ENCODE results near the gene MPP1.
A peak's percentile ranks its signal among the peaks of the same experiment; 100 is the strongest.

Gene MPP1

DNA sequence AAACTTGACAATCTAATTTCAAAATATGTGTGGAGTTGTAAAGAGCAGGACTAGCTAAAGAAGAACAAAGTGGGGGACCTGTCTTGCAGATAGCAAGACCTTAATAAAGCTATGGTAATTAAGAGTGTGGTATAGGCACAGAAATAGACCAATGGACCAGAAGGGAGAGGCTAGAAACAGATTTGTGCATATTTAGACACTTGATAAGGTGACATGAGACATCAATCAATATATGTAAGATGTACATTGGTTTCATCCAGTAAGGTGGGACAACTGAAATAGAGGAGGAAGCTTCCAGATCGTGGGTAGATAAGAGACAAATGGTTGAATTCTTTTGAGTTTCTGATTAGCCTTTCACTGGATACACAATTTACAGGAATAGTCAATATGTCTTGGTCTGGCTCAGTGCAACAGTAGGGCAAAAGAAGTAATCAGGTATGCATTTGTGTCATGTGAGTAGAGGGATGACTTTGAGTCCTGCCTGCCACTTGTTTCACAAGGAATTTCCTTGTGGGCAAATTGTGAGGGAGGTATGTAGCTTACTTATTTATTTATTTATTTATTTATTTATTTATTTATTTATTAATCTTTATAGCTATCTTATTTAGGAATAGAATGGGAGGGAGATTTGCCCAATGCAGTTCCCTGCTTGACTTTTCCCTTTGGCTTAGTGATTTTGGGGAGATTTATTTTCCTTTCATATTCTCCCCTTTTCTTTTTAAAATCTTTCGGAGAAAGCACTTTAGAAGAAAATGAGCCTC is 7.2 kb upstream of the MPP1 start:
- no peak for DNase-seq

DNA sequence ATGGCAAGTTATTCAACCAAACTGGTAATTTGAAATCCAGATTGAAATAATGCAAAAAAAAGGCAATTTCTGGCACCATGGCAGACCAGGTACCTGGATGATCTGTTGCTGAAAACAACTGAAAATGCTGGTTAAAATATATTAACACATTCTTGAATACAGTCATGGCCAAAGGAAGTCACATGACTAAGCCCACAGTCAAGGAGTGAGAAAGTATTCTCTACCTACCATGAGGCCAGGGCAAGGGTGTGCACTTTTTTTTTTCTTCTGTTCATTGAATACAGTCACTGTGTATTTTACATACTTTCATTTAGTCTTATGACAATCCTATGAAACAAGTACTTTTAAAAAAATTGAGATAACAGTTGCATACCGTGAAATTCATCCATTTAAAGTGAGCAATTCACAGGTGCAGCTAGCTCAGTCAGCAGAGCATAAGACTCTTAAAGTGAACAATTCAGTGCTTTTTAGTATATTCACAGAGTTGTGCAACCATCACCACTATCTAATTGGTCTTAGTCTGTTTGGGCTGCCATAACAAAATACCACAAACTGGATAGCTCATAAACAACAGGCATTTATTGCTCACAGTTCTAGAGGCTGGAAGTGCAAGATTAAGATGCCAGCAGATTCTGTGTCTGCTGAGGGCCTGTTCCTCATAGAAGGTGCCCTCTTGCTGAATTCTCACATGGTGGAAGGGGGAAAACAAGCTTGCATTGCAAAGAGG is 4.8 kb upstream of the MPP1 start:
- DNase-seq = no peak

DNA sequence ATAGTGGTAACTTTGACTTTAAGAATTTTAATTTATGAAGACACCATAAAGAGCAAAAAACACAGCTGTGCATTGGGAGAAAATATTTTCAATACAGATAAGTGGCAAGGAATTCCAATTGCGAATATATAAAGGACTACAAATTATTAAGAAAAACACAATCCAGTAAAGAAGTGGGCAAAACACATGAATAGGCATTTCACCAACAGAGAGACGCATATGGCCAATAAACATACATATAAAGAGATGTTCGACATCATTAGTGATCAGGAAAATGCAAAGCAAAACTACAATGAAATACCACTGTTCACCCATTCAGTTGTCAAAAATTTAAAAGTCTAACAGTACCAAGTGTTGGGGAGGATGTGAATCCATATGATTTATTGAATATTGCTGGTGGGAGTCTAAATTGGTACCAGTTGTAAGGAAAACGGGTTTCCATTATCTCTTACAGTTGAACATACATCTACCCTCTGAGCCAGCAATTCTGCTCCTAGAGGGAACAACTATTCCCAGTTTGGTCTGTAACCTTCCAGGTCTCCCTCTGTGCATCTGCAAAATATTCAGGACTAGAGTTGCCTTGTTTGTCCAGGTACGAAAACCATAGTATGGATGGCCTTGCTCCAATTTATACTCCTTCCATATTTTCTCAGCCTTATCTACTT is 1.7 kb upstream of the MPP1 start:
- DNase-seq = no peak

DNA sequence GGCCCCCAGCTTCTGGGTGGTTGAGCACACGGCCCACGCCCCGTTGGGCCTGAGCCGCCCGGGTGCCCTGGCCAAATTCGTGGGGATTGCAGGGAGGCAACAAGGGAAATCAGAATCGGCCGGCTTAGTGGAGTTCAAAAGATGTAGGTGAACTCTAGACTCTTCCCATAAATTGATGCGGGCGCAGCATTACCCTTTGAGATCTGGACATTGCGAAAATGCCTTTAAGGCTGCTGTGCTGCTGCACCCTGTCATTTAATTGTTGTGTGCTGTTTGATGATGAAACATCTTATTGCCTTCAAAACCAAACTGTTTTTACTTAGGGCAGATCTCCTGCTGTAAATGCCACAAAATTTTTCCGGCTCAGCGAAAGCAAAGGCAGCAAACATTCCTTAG is 409 bp upstream of the MPP1 start:
- no peak for DNase-seq

DNA sequence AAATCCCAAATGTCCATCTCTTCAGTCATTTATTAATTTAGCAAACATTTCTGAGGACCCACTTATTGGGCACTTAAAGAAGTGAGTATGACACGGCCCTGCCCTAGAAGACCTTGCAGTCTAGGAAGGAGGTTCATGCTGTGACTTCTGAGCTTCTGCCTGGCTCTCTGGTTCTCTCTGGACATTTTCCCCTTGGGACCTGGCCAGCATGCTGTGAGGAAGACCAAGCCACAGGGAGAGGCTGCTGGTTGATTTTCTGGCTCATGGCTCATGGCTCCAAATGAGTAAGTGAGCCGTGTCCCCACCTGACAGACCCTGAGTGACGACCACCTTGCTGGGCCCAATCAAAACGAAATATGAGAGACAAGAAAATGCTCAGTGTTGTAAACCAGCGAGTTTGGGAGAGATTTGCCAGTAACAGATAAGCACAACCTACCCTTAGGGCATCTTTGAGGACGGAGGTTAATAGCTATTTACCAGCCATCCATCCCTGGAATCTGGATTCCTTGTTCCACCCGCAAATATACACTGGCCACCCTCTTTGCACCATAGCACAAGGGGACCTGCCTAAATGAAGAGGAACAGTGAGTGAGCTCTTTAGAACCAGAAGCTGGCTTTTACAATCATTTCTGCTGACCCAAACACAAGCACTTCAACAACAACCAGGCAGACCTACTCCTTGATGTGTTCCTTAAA is 876 bp downstream of the MPP1 start:
- DNase-seq = no peak

DNA sequence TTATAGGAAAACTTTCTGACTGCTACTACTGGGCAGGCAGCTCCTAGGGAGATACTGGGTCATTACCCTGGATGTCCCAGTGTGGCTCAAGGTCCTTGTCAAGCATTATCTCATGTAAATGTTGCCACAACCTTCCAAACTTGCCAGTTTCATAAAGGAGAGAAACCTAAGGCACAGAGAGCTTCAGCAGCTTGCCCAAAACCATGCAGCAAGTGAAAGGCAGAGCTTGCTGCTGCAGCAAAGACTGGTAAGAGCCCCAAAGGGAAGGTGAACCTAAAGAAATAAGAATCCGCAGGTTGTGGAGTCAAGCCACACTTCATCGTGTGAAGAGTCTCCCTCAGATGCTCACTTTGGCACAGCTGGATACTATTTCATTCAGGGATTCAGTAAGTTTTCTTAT is 2.3 kb downstream of the MPP1 start:
- DNase-seq = no peak

DNA sequence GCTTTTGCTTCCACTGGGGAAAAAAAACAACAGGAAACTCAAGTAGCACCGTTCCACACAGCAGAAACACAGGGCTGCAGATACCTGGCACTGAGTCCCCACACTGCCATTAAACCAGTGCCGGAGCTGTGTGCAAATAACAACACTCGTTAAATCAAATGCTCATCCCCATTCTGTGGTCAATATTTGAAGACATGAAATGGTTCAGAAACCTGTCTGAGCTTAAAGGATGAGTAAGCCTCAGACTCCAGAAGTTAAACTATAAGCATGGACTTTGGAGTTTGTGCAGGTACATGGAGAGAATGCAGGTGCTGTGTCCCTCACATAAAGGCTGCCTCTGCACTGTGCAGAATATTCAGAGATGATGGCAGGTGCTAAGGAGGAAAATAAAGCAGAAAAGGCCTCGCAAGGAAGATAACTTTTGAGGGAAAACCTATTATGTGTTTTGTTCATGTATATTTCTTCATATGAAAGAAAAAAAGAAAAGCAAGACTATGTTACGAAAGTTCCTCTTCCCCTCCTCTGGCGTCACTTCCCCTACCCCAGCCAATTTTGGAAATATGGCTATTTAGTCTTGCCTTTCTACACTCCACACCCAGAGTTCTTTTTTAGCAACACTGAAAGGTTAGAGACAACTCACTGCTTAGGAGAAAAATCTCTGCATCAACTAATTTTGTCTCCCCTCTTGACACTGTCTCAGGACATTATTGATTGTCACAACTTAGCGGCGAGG is 4.6 kb downstream of the MPP1 start:
- DNase-seq = no peak

DNA sequence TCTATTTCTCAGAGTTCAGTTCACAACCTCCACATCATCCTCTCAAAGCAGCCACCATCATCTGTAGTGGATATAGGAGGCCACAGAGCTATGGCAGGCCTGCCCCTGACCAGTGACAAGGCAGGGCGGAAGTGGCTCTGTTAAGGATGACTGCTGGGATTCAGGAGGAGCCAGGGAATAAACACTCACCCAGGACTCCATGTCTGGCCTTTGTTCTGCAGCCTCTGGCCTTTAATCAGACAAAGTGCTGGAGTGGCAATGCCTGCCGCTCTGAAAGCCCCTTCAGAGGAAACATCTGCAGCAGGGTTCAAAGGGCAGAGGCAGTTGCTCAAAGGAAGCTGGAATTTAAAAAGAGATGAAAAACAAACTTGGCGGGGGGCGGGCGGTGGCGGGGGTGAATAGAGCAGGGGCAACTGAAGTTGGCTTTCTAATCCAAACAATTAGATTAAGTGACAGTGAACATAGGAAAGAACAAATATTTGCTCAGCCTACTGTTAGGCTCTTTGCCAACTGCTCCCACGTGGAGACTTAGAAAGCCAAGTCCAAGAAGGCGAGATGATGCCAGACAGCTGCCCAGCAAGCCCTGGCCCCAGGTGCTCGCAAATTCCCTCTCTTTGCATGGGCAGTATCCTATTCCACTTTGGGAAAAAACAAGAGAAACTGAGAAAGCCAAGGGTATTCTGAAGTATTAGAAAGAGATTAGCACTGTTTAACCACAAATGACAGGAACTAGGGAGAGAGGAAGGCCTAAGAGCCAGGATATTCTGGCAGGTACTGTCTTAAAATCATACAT is 5.5 kb downstream of the MPP1 start:
- DNase-seq = no peak

DNA sequence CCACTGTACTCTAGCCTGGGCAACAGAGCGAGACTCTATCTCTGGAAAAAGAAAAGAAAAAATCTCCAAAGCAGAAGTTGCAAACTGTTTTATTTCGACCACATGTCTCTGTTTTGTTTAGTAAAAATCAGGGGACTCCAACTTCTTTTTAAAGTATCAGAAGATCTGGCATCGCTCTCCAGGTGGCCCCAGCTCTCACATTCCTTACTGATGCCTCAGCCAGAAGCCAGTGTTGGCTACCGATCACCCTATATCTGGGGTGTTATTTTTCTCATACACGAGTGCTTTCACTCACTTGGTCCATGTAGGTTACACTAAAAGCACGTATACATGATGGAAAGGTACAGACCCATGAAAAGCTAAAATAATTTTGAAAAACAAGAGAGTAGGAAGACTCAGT is 8.3 kb downstream of the MPP1 start:
- no peak for DNase-seq

DNA sequence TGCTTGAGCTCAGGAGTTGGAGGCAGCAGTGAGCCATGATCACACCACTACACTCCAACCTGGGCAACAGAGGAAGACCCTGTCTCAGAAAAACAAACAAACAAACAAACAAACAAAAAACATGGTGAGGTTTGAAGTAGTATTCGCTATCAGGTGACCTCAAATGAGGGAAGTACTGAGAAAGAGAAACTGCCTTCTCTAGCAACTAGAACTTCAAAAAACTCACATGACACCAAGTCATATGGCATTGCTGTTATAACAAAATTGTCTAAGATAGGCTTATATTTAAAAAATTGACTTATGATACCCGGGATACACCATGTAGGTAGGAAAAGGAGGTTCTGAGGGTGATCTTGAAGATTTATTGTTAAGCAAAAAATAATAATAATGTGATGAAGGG is 10.3 kb downstream of the MPP1 start:
- DNase-seq = no peak

DNA sequence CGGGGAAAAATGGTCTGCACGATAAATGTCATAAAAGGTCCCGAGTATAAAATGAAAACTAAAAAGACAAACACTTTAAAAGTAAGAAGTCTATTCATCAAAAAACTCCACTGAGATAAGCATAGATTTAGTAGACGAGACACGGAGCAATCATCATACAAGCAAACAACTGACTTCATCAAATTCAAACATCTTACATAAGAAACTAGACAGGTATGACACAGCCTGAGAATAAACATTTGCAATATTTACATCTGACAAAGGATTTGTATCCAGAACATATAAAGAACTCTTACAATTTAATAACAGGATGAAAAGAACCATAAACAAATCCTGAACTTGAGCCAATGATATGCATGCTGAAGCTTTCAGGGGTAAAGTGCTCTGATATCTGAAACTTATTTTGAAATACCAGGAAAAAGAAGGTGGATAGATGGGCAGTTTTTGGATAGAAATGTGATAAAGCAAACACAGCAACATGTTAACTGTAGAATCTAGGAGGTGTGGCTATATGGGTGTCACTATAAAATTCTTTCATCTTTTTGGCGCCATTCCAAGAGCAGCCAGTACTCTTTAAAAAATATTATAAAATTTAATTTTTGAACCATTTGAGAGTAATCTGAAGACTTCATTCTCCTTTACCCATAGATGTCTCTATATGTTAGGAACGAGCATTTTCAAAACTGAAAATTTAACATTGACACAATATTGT is 12.0 kb downstream of the MPP1 start:
- DNase-seq = no peak

DNA sequence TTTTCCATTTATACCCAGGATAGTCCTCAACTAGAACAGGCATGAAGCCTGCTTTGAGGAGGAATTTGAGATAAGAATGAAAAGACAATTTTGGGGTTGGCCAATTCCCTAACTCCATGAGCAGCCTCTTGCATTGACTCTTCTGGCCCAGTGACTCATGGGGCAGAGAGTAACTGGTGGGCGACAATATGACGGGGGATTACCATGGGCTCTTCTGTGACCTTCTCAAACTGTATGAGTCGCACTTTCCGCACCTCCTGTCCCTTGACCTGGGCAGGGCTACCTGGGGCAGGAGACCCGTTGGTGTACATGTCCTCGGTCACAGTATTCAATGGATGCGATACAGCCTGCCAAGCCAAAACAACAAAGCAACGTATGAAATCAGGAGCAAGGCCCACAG is 13.3 kb downstream of the MPP1 start:
- DNase-seq = no peak

DNA sequence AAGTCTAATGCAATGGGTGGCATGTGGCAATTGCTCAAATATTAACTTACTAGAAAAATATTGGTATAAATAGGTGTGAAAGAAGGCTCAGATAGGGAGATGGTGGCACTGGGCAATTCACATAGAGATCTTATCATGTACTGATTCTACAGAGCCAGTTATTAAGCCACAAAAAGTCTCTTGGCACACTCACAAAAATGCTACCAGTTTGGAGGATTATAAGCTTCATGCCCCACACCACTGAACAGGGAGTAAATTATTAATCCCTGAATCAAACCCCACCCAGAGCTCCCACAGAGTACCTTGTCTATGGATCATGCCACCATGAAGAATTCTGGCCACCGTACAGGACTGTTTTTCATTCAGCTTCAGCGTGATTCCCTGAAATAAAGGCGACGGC is 13.8 kb downstream of the MPP1 start:
- DNase-seq = no peak

DNA sequence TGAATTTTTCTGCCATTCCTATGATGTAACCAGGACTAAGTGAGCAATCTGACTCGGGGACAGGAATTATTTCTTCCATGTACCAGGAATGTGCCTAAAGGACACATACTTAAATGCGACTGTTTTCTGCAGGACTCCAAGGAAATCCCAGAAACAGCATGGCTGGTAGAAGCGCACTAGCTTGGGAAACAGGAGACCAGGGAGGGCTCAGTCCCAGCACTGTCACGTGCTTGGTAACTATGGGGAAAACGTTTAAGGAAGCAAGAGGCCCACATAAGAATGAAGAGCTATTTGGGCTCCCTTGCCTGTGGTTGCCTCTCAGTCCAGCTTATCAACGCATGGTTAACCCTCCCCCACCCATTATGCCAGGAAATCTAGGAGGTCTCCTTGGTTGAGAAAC is 19.6 kb downstream of the MPP1 start:
- no peak for DNase-seq

DNA sequence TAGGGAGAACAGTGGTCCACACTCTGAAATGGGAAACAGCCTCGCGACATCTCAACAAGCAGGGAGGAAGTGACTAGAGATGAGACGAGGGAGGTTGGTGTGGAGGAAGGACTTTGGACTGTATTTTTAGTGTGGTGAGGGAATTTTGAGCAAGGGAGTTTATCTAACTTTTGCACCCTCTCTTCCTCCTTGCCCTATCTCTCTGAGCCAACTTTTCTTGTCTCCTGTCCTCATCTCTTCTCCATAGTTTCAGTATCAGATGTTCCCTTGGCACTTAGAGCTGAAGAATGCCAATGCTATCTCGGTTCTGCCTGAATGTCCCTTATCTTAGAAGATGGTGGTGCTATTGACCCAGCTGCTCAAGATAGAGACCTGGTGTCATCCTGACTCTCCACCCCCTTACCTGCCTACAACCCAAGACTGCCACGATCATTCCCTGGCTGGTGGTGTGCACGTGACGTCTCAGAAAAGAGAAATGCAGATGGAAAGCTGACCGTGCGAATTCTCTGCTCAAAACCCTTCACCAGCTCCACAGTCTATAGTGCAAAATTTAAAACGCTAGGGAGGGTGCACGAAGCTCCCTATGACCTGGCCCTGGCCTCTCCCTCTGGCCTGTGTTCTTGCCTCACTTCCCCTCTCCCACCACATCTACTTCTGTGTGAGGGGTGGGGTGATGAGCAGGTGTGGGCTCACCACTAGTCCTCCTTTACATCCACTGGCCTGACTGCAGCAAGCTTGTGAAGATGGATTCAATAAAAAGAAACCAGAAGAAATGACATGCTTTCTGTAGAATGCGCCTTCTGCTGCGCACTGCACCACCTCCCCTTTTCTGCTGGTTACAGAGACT is 20.9 kb downstream of the MPP1 start:
- DNase-seq = no peak

DNA sequence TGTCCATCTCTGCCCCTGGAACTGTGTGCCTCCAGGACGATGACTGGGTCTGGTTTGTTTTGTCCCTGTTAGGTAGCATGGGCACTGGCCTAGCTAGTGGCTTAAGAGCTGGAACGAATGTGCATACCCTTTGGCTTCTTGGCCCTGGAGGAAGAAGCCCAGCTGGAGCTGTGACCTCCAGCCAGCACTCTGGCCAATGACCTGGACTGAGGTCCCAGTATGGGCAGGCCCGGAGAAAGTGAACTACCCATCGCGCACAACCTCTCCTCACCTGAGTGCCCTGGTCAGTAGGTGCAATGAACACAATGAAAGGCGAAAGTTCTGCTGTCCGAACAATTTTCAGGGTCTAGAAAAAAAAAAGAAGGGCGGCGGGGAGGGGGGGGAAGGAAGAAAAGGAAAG is 24.3 kb downstream of the MPP1 start:
- DNase-seq = no peak

DNA sequence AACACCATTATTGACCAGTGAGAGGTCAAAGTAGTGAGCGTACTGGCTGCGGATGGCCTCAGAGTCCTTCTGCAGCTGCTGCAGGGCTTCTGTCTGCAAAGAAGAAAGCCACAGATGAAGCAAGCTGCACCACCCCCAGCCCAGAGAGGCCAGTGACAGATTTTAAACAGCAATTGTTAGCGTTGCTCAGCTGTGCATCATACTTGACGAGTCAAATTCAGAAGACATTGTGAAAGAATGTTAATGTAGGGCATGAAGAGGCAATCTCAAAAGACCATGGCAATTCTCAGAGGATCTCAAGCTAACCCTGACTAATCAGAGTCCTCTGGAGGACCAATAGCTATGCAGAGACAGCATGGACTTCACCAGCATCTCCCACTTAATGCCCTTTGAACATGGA is 26.0 kb downstream of the MPP1 start:
- no peak for DNase-seq

DNA sequence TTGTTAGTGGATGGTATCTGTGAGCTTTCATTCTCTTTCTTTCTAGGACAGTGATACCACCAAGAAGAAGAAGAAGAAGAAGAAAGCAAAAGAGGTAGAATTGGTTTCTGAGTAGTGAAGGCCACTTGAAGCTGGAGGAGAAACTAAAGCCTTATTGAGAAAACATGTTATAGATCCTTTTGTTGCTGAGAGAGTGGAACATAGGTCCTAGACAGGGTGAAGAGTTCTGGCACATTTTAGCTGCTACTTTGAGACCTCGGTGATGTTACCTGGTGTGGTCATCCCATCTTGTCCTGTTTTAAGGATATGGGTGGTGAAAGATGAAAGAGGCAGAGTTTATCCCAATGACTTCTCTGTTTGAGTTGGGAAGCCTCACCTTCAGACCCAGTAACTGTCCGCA is 28.5 kb downstream of the MPP1 start:
- DNase-seq = no peak

DNA sequence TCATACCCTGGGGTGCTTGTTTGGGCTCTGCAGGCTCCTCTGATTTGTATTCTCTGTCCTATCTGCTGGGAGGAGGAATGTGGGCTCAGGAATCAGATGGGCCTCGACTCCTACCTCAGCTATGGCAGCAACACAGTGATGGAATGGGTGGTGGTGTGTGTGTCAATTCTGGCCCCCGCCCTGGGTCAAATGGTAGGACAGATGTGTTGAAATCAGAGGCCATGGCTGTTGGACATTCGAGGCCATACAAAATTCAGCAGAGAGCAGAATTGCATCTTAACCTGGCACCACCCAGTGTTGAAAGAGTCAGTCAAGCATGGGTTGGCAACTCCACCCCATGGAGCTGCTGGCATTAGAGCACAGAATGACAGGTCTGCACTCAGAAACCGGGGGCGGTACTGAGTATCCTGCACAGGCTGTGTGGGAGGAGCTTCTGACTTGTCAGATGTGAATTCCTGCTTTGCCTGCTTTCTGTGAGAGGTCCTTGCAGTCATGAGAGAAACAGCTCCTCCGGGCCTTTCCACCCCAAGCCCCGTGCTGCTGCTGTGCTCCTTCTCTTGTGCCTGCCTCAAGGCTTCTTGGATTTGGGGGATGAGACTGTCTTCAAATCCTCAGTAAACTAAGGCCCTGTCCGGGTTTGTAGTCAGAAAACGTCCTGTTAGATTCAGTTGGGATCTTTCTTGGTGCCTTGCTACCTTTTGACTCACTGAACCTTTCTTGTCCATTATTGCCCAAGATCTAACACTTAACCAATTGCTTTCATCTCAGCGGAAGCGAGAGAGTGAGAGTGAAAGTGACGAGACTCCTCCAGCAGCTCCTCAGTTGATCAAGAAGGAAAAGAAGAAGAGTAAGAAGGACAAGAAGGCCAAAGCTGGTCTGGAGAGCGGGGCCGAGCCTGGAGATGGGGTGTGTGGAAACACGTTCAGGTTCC is 29.6 kb downstream of the MPP1 start:
- peak; percentile 41 to 46 for DNase-seq
